ENCODE measurements around the gene PHLDB2.

GRCh38 chr3:111980716-111981456 is 121.8 kb downstream of the PHLDB2 start:
- TF ChIP-seq CTCF (IDR thresholded peaks at IDR 0.05), result no peak
- TF ChIP-seq POLR2A (IDR thresholded peaks at IDR 0.05), result no peak
